Measurements from ENCODE around the gene CARNS1. TPM values are rescaled to one million over a fixed set of nuclear protein-coding genes. Genes with fewer than 3 reads are reported as not detected.

CARNS1 gene
- total and polyA plus RNA-seq, 2 of the 13 experiments (the other 11 are each of a cell fraction or from before 2014, with no cell fraction given): not detected

DNA sequence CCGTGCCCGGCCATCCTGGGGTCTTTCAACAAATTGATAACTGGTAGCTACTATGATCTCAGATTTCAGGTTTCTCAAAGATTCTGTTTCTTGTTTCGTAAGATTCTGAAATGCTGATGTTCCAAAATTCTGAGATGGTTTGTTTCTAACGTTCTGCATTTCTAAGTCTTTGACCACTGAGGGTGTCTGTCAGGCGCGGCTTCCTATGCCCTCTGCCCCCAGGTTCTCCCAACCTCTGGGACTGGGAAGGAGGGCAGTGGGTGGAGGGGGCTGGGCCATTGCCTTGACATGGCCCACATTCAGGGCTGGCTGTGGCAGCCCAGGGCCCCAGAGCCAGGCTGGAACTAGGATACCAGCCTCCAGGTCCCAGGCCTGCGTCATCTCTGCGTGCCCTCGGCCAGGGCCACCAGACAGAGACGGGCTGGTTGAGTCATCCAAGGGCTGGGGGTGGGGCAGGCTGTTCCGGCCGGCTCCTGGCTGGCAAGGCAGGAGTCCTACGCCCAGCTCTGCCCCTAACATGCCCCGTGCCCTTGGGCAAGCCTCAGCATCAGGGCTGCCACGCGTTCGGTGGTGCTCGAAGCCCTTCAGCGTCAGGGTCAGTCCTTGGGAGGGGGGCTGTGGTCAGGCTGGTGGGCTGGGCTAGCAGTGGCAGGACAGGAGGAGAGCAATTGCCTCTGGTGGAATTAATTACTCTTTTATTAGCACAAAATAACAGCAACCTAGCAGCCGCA, 48.4 kb downstream of the CARNS1 start (continued):
- TF ChIP-seq, protein P1, sequence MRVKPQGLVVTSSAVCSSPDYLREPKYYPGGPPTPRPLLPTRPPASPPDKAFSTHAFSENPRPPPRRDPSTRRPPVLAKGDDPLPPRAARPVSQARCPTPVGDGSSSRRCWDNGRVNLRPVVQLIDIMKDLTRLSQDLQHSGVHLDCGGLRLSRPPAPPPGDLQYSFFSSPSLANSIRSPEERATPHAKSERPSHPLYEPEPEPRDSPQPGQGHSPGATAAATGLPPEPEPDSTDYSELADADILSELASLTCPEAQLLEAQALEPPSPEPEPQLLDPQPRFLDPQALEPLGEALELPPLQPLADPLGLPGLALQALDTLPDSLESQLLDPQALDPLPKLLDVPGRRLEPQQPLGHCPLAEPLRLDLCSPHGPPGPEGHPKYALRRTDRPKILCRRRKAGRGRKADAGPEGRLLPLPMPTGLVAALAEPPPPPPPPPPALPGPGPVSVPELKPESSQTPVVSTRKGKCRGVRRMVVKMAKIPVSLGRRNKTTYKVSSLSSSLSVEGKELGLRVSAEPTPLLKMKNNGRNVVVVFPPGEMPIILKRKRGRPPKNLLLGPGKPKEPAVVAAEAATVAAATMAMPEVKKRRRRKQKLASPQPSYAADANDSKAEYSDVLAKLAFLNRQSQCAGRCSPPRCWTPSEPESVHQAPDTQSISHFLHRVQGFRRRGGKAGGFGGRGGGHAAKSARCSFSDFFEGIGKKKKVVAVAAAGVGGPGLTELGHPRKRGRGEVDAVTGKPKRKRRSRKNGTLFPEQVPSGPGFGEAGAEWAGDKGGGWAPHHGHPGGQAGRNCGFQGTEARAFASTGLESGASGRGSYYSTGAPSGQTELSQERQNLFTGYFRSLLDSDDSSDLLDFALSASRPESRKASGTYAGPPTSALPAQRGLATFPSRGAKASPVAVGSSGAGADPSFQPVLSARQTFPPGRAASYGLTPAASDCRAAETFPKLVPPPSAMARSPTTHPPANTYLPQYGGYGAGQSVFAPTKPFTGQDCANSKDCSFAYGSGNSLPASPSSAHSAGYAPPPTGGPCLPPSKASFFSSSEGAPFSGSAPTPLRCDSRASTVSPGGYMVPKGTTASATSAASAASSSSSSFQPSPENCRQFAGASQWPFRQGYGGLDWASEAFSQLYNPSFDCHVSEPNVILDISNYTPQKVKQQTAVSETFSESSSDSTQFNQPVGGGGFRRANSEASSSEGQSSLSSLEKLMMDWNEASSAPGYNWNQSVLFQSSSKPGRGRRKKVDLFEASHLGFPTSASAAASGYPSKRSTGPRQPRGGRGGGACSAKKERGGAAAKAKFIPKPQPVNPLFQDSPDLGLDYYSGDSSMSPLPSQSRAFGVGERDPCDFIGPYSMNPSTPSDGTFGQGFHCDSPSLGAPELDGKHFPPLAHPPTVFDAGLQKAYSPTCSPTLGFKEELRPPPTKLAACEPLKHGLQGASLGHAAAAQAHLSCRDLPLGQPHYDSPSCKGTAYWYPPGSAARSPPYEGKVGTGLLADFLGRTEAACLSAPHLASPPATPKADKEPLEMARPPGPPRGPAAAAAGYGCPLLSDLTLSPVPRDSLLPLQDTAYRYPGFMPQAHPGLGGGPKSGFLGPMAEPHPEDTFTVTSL (CRISPR knock-in tag; IDR thresholded peaks at IDR 0.05; ENCODE audit: borderline replicate concordance): no peak
- TF ChIP-seq STAG1 (CRISPR knock-in tag; IDR thresholded peaks at IDR 0.05): no peak
- no peak; the same call in 1 of the 2 replicates for TF ChIP-seq BCL6 (CRISPR knock-in tag; IDR thresholded peaks at IDR 0.05)
- no peak for TF ChIP-seq RXRB (CRISPR knock-in tag; IDR thresholded peaks at IDR 0.05; ENCODE audit: borderline replicate concordance)
- TF ChIP-seq ZNF460 (CRISPR knock-in tag; IDR thresholded peaks at IDR 0.05; ENCODE audit: borderline replicate concordance): no peak
- TF ChIP-seq ZNF280D (CRISPR knock-in tag; IDR thresholded peaks at IDR 0.05): no peak
- TF ChIP-seq ZSCAN9 (CRISPR knock-in tag; IDR thresholded peaks at IDR 0.05; ENCODE audit: borderline replicate concordance): no peak
- no peak for TF ChIP-seq YEATS4 (CRISPR knock-in tag; IDR thresholded peaks at IDR 0.05; ENCODE audit: borderline replicate concordance)
- TF ChIP-seq MED8 (CRISPR knock-in tag; IDR thresholded peaks at IDR 0.05; ENCODE audit: insufficient replicate concordance): no peak
- TF ChIP-seq SRSF1 (optimal IDR thresholded peaks at IDR 0.05; ENCODE audit: low read depth, low read length): peak; percentile 56
- TF ChIP-seq TFDP1 (CRISPR knock-in tag; IDR thresholded peaks at IDR 0.05; ENCODE audit: borderline replicate concordance): 0 out of 2 replicates have a peak, but pooled peaks have one; percentile 20
- TF ChIP-seq SMAD9 (CRISPR knock-in tag; IDR thresholded peaks at IDR 0.05): no peak
- TF ChIP-seq SALL1 (CRISPR knock-in tag; IDR thresholded peaks at IDR 0.05): peak; percentile 30
- no peak for TF ChIP-seq FOXA1 (IDR thresholded peaks at IDR 0.05)
- TF ChIP-seq FOXA1 (CRISPR knock-in tag; IDR thresholded peaks at IDR 0.05): no peak; the same call in 1 of the 2 replicates
- TF ChIP-seq ZNF773 (CRISPR knock-in tag; IDR thresholded peaks at IDR 0.05; ENCODE audit: borderline replicate concordance): no peak
- no peak for TF ChIP-seq TCF7L2 (IDR thresholded peaks at IDR 0.05; ENCODE audit: low read depth, low read length)
- TF ChIP-seq PATZ1 (CRISPR knock-in tag; IDR thresholded peaks at IDR 0.05): no peak
